ENCODE data around the gene AP3S1.

DNA sequence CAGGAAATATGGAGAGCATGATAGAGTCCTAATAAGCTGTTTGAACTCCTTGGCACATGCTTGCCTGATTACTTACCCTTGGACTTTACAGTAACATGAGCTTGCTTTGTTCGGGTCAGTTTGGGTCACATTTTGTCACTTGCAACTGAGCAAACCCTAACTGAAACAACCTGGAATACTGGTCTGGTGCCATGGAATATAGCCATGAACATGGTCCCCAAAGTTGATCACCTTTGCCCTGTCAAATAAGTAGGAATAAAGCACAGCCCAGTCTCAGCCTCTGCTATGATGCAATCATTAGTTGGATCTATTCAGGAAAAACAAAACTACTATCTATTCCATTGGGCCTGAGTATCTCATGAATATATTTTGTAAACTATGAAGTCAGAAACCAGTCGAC, 43.5 kb upstream of the AP3S1 start:
- TF ChIP-seq, protein P1, sequence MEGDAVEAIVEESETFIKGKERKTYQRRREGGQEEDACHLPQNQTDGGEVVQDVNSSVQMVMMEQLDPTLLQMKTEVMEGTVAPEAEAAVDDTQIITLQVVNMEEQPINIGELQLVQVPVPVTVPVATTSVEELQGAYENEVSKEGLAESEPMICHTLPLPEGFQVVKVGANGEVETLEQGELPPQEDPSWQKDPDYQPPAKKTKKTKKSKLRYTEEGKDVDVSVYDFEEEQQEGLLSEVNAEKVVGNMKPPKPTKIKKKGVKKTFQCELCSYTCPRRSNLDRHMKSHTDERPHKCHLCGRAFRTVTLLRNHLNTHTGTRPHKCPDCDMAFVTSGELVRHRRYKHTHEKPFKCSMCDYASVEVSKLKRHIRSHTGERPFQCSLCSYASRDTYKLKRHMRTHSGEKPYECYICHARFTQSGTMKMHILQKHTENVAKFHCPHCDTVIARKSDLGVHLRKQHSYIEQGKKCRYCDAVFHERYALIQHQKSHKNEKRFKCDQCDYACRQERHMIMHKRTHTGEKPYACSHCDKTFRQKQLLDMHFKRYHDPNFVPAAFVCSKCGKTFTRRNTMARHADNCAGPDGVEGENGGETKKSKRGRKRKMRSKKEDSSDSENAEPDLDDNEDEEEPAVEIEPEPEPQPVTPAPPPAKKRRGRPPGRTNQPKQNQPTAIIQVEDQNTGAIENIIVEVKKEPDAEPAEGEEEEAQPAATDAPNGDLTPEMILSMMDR (tag by site-specific recombination; IDR thresholded peaks at IDR 0.05) = no peak
- TF ChIP-seq, protein P2, sequence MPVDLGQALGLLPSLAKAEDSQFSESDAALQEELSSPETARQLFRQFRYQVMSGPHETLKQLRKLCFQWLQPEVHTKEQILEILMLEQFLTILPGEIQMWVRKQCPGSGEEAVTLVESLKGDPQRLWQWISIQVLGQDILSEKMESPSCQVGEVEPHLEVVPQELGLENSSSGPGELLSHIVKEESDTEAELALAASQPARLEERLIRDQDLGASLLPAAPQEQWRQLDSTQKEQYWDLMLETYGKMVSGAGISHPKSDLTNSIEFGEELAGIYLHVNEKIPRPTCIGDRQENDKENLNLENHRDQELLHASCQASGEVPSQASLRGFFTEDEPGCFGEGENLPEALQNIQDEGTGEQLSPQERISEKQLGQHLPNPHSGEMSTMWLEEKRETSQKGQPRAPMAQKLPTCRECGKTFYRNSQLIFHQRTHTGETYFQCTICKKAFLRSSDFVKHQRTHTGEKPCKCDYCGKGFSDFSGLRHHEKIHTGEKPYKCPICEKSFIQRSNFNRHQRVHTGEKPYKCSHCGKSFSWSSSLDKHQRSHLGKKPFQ (tag by site-specific recombination; IDR thresholded peaks at IDR 0.05) = no peak
- TF ChIP-seq ZNF610 (tag by site-specific recombination; IDR thresholded peaks at IDR 0.05; ENCODE audit: borderline replicate concordance) (no peak), YY1 (tag by site-specific recombination; IDR thresholded peaks at IDR 0.05) (no peak), ZNF76 (tag by site-specific recombination; IDR thresholded peaks at IDR 0.05; ENCODE audit: borderline replicate concordance, low read depth) (no peak), ZNF473 (tag by site-specific recombination; IDR thresholded peaks at IDR 0.05) (no peak), GLIS1 (tag by site-specific recombination; IDR thresholded peaks at IDR 0.05) (no peak), IKZF3 (tag by site-specific recombination; IDR thresholded peaks at IDR 0.05) (no peak), ZNF747 (tag by site-specific recombination; IDR thresholded peaks at IDR 0.05) (no peak)
- TF ChIP-seq, protein P3, sequence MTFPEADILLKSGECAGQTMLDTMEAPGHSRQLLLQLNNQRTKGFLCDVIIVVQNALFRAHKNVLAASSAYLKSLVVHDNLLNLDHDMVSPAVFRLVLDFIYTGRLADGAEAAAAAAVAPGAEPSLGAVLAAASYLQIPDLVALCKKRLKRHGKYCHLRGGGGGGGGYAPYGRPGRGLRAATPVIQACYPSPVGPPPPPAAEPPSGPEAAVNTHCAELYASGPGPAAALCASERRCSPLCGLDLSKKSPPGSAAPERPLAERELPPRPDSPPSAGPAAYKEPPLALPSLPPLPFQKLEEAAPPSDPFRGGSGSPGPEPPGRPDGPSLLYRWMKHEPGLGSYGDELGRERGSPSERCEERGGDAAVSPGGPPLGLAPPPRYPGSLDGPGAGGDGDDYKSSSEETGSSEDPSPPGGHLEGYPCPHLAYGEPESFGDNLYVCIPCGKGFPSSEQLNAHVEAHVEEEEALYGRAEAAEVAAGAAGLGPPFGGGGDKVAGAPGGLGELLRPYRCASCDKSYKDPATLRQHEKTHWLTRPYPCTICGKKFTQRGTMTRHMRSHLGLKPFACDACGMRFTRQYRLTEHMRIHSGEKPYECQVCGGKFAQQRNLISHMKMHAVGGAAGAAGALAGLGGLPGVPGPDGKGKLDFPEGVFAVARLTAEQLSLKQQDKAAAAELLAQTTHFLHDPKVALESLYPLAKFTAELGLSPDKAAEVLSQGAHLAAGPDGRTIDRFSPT (tag by site-specific recombination; IDR thresholded peaks at IDR 0.05) = no peak

Measured in HEK293 (cell line).